Measurements from ENCODE around the gene SMPD2. TPM values are rescaled to one million over a fixed set of nuclear protein-coding genes. Genes with fewer than 3 reads are reported as not detected.
"Not testable (repeated sequence)": the region's sequence is repeated elsewhere in the genome, so short reads cannot be mapped to it uniquely, and the experiment has no call there.

The SMPD2 gene
- total RNA-seq, 1 donor from 2014 or later: 6.2 TPM

DNA sequence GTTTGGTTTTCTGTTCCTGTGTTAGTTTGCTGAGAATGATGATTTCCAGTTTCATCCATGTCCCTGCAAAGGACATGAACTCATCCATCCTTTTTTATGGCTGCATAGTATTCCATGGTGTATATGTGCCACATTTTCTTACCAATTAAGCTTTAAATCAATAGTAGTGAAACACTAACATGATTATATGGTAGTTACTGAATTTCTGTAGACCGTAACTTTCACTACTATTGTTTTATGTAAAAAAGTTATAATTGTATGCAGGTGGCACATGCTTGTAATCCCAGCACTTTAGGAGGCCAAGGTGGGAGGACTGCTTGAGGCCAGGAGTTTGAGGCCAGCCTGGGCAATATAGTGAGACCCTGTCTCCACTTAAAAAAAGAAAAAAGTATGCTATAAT is 20.7 kb downstream of the SMPD2 start:
- not testable (repeated sequence) for DNase-seq

DNA sequence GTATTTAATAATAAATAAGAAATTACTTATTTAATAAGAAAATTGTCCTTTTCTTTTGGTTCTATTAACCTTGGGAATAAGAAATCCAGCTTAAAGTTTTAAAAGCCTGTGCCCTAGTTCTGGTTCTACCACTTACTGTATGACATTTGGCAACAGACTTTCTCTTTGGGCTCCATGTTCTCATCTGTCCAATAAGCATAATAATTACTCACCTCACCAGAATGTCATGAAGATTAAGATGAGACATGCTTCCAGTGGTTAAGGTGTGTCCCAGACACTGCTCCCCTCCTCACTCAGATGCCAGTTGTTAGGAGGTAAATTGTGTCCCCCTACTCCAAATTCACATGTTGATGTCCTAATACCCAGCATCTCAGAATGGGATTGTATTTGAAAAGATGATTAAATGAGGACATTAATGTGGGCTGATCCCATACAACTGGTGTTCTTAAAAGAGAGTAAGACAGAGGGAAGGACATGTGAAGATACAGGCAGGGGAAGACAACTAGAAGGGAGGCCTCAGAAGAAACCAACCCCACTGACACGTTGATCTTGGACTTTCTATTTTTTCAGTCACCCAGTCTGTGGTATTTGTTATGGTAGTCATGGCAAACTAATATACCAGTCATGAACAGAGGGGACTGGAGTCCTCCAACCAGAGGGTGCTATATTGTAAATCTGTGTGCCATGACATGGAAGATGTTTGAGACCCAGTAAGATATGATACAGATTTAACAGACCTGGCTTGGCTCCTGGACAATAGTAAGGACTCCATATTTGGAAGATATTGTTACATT is 21.4 kb downstream of the SMPD2 start:
- DNase-seq: no peak

DNA sequence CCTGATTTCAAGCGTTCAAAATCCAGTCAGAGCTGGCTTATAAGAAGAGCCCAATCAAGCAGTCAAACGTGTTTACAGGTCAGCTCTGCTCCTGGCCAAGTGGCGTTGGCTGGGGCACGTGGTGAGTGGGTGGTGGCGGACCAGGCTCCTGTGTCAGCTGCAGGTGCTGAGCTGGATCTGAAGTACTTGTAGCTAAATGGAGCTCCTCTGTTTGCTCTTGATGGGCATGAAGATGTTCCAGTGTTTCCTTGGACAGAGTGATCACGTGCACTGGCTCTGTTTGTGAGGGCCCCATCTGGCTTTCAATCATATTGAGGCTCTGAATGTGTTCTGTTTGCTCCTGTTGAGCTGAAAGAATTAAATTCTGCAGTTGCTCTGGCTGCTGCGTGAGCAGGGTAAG is 25.2 kb downstream of the SMPD2 start:
- DNase-seq: no peak

DNA sequence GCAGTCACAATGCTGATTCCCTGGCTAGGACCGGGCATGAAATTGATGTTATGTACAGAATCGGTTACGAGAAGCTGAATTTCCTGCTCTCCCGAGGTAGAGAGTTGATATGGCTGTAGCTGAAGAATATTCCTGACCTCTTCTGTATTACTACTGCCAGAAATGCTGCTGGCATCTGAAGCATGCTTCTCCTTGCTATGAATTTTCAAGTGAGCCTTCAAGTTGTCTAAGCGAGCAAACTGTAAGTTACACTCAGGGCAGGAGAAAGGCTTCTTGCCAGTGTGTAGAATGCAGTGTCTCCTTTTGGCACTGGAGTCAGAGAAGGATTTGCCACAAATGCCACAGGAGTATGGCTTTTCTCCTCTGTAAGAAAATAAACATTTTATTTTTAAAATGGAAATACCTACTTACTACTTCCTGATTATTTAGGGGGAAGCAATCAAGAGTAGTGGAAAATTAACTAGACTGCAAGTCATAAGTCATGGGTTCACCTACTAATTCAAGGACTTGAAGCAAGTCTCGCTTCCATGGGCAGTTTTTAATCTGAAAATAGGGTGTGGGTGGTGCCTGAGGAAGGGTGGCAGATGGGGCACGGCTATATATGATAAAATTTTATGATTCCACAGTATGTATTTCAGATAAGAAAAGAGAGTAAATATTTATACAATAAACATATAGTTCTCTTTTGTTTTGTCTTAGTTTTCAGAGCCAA is 25.8 kb downstream of the SMPD2 start:
- DNase-seq: no peak

DNA sequence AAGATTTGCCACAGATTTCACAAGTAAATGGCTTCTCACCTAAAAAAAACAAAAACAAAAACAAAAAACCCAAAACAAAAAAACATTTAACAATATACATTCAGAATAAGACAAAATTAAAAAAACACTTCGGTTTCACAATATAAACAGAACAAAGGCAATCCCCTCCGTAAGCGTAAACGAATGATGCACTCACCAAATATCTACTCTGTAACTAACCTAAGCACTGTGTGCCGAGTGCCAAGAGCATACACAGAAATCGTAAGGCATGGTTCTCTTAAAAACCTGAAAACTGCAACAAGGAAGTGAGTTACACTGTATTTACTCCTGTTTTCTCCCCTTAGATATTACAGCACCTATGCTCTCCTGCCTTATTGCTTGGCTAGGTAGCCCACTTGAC is 27.2 kb downstream of the SMPD2 start:
- DNase-seq: no peak

DNA sequence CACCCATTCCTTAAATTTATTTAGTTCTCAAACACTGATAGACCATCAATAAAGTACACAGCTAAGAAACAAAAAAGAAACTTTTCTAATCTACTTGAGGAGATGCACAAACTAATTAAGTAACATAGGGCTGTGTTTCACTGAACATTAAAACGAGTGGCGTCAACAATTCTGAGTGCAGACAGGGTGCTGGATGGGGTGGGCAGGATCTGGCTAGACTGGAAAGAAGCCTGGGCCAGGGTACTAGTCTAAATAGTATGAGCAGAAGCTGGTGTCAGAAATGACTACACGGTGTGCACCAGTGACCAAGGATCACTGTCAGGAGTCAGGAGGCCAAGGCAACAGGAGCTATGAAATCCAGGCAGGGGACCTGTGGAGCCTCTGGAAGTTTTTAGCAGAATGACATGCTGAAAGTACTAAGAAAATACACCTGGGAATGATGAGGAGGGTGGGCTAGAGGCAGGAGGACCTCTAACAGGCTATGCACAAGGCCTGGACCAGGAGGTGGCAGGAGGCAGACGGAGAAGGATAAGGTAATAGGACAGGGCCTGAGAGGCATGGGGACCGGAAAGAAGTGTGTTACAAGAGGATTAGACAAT is 29.2 kb downstream of the SMPD2 start:
- no peak for DNase-seq

DNA sequence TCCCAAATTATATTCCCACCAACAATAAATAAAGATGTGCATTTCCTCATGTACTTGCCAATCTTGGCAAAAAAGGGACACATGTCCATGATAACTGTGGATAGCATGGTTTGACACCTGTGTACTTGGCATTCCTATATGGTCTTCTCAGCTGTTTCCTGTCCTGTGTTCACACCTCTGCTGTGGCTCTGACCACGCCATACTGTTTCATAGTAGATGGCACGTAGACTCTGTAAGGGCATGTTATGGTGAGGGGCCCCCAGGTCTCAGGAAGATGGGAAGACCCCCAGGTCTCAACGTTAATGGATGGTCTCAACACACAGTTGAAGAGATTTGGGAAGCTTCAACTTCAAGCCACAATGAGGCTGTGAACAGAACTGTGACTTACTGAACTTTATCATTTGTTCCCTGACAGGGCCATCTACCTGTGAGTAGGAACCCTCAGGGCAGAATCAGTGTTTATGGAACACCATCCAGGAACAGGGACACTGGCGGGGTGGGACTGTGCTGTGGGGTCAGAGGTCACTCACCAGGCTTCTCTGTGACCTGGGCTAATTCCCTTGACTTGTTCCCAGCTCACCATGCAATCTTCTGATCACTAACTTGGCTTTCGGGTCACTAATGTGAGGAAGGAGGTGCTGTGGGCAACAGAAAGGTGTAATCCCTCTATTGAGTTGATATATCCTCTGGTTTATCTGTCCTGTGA is 30.7 kb downstream of the SMPD2 start:
- no peak for DNase-seq

DNA sequence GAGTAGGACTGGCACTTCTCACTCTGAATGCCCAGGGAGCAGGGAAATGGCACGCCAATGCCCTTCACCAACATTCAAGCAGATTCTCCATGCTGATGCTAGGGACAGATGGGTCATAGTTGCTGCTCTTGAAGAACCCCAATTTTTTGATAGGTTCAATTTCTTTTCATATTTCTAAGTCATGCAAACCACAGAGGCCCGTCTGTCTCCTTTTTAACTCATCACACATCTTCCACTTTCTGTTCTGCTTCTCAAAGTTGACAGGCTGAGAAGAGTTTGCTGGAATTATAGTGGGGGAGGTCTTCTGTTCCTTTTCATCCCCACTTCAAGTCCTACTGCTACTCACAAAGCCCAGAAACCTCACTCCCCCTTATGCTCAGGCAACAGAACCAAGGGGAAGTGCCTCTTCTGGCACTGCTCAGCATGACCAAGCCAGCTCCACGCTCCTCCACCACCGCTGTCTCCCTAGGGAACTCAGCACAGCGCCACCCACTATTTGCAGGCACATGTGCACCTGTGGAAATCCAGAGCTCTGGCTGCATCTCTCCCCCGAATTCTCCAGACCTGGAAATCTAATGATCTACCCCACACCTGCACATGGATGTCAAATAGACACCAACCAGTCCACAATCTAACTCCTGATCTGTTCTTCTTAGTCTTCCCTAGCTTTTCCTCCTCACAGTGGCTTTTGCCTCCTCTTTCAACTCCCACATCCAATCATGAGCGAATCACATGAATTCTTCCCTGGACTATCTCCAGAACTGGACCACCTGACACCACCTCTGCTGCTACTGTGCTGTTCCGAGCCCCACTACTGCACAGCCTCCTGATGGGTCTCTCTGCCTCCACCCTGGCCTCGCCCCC is 31.8 kb downstream of the SMPD2 start:
- no peak for DNase-seq

DNA sequence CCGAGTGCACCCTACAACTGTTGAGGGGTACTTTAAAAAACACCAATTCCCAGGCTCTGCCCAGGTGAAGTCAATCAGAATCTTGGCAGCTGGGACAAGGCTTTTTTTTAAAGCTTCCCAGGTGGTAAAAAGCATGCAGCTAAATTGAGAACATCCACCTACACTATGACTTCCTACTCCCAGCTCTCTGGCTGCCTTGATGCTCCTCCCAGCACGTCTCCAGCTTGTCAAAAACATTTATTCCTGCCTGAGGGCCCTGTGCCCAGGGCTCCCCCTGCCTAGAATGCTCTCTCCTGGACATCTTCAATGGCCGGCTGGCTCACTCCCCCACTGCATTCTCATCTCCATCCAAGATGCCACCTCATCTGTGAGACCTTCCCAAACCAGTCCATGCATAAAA is 32.6 kb downstream of the SMPD2 start:
- no peak for DNase-seq

DNA sequence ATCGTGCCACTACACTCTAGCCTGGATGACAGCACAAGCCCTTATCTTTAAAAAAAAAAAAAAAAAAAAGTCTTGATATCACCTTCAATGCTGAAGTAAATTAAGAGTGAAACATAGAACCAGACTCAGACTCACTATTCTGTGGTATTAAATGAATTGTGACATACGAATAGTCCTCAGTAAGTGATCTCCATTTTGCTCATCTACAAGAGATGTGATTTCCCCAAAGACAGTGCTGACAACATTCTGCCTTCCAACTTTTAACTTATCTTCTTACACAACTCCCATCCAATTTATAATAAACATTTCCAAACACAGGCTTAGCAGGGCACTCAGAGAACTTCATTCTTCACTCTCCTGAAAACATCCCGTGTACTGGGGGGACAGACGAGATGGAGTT is 34.5 kb downstream of the SMPD2 start:
- no peak for DNase-seq

DNA sequence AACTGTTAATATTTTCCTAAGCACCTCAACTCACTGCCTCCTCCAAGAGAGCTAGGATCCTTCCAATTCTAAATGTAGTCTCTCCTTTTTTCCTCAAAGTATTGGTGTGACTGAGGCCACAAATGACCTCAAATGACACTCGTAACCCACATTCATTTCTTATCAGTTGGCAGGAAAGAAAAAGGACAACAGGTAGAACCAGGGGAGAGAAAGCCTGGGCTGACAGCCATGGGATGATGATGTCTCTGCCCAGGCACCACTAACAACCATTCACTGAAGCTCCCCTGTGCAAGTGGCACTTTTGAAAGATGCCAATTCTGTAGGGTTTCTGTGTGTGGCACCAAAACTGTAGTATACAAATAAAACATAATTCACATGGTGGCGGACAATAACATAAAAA is 35.1 kb downstream of the SMPD2 start:
- DNase-seq: no peak

DNA sequence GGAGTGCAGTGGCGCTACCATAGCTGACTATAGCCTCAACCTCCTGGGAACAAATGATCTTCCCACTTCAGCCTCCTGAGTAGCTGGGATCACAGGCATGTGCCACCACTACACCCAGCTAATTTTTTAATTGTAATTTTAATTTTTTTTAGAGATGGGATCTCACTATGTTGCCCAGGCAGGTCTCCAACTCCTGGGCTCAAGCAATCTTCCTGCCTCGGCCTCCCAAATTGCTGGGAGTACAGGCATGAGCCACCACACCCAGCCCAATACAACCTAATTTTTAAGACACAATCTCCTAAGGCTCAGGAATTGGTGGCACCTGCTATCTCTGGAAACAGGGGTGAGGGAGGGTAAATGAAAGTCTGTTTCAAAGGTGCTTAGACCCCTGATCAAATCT is 36.7 kb downstream of the SMPD2 start:
- DNase-seq: no peak

DNA sequence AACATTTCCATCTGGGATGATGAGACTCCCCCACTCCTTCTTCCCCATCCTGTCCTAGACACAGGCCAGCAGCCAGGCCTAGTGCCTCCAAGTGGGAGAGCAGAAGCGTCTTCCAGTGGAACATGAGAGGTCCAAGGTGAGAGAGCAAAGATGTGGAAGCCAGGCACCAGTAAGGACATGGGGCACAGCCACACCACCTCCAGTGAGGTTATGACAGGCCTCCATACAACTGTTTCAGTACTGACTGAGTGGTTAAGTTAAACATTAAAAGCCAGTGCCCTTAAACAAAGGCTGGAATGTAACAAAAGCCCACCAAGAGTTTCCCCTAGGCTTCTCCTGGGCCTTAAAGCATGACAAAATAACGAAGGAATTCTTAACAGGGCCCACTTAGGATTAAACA is 37.2 kb downstream of the SMPD2 start:
- no peak for DNase-seq

DNA sequence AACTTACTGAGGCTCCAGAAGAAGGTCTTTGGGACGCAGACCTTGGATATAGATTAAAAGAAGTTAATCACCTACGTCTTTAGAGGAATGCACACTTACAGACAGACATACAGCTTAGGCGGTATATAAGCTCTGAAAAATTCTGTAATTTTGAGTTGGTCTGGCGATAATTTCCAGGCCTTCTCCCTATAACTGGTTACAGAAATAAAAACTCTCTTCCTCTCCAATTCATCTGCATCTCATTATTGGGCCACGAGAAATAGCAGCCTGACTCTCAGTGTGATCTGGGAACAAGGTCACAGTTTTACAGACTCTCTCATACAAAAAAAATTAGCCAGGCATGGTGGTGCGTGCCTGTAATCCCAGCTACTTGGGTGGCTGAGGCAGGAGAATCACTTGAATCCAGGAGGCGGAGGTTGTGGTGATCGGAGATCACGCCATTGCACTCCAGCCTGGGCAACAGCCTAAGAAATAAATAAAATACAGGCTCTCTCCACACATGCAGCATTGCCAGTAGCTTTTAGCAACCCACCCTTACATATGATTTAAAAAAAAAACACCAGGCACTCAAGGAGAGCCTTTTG is 37.8 kb downstream of the SMPD2 start:
- no peak for DNase-seq

DNA sequence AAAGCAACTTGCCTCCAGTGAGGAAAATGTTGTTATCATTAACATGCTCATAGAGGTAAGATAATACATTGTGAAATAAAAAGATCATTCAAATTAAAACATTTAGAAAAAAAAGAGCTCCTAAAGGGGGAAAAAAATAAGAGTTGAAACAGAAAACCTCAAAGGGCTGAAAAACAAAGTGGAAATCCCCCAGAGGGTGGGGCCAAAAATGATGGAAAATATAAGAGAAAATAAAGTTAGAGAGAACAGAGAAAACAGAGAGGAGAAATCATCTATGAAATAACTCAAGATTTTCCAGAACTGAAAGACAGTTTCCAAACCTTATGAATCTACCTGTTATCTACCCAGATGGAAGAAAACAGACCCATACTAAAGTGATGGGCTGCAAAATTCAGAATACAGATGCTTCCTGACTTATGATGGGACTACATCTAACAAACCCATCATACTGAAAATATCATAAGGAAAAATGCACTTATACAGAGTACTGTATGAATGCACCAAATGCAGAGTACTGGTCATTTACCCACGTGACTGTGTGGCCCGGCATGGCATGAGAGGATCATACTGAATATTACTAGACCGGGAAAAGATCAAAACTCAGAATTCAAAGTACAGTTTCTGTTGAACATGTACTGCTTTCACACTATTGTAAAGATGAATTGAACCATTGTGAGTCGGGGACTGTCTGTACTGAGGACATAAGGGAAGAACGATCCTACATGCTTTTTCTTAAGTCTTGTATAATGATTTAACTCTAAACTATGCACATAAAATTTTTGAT is 38.5 kb downstream of the SMPD2 start:
- no peak for DNase-seq

DNA sequence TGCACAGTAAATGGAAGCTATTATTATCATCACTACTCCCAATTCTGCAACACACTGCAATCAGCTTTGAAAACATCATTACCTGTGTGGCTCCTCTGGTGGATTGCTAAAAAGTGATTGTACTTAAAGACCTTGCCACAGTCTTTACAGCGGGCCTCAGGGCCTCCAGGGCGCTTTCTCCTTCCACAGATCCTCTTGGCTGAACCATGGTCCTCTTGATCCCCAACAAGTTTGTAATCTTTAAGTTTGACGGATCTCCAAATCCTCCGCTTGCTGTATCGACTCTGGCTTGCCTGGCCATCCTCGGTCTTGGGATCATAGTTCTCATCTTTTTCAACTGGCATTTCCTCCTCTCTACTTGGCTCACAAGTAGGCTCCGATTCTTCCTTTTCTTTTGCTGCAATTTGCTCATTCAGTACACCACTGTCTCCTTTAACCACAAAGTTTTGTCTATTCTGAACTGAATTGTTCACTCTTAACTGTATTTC is 40.5 kb downstream of the SMPD2 start:
- no peak for DNase-seq

DNA sequence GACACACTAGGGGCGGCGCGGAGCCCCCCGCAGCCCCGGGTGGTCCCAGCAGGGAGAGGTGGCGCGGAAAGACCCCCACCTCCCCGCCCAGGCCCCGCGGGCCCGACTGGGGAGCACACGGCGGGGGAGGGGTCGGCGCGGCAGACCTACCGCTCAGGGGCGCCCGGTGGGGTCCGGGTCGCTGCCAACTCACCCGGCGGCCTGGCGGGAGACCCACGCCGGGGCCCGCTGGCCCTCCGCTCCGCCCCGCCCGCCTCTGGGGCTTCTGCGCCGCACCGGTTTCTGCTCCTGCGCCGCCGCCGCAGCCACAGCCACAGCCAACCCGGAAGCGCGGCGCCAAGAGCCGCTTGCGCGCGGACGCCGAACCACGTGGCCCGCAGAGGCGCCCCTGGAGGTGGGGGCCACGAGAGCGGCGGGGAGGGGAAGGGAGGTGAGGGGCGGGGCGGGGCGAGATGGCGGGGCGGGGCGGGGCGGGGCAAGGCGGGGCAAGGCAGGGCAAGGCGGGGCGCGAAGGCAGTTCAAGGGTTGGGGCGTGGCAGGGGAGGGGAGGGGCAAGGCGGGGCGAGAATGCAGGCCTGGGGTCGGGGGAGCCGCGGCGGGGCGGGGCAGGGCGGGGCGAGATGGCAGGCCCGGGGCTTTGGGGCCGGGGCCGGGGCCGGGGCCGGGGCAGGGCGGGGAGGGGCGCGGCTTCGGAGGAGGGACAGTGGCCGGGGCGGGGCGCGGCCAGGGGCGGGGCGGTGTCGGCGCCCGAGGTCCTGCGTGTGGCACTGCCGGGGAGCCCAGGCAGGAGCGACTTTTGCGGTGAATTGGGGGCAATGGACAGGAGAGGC is 42.6 kb downstream of the SMPD2 start, which contains the start of gene ZBTB24:
TSS of gene ZBTB24 (minus strand) at position 315 of the 830 bp plus-strand sequence. CDS start 1,193 bp downstream, outside the sequence.
- peak; percentile 93 for DNase-seq

DNA sequence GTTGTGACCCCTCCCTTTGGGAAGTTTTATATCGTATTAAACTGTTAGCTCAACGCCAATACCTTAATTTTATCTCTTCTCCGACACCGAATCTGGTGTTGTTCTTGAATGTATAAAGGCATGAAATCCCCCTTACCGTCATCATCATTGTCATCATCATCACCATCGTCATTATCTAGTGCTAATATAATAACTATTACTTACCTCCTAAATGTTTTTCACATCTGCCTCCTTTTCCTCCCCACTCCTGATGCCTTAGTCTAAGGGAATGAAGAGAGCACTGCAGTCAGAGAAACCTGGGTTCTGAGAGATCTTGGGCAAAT is 43.2 kb downstream of the SMPD2 start:
- no peak for DNase-seq

DNA sequence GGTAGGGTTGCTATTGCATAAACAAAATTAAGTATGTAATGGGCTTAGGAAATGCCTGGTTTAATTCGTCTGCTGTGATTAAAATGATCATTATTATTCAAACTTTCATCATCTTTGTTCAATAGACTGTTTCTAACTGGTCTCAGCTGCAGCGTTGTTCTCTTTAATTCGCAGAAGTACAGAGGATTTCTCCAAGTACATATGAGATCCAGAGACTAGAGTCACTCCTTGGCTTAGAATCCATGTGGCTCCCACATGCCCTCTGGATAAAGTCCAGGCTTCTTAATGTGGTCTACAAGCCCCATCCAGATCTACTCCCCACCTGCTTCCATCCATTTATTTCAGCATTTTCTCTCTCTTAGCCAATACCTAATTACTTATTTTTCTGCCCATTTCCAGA is 43.6 kb downstream of the SMPD2 start:
- peak; percentile 89 for DNase-seq
